ENCODE measurements around the gene FBXO10.
"Not testable (repeated sequence)": the region's sequence is repeated elsewhere in the genome, so short reads cannot be mapped to it uniquely, and the experiment has no call there.

FBXO10 gene

DNA sequence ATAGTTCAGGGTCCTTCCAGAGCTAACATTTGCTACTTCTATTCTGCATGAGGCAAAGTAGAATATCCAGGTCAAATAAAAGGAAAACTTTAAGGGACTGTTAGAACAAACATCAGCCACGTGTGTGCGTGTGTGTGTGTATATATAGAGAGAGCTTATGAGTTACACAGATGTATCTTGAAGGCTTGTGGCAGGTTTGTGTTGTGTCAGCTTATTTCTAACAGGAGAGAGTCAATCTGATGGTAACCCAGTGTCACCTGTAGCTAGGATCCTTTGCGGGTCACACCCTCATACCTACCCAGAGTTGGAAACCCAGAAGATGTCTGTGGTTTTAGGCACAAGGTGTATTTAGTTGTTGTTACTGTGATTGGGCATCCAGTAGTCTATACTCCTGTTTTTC is 77.7 kb downstream of the FBXO10 start:
- Histone ChIP-seq H3K27ac (ENCODE audit: low read length) (no peak overlapping the region), H3K4me1 (ENCODE audit: control insufficient read depth, insufficient read depth, low read length) (no peaks in the 10 kb centered on the region), H3K36me3 (ENCODE audit: control insufficient read depth in 2 of 2, insufficient read depth in 2 of 2, low read length in 2 of 2) (peaks cover 63 to 74% of the 10 kb centered on the region in 2 donors), H3K9ac (ENCODE audit: low read length in 2 of 2) (no peak overlapping the region), H3K4me3 (ENCODE audit: low read length in 2 of 2) (no peak overlapping the region), H3K27me3 (ENCODE audit: control insufficient read depth in 1 of 2, insufficient read depth in 2 of 2, low read length in 2 of 2) (no peaks in the 10 kb centered on the region), H3K9me3 (ENCODE audit: control insufficient read depth in 2 of 2, low read length in 2 of 2) (no peaks in the 10 kb centered on the region)

DNA sequence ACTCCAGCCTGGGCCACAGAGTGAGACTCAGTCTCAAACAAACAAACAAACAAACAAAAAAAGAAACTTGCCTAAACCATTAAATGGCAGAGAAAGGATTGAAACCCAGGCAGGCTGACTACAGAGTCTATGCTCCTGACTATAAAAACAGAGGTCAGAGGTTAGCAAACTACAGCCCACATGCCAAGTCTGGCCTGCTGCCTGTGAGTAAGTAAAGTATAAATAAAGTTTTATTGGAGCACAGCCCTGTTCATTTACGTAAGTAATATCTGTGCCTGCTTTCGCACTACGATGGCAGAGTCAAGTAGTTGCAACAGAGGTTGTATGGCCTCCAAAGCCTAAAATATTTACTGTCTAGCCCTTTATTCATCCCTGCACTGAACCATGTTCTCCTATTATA is 78.9 kb downstream of the FBXO10 start:
- H3K9ac ChIP-seq (ENCODE audit: low read length in 2 of 2) = no peak overlapping the region
- H3K9me3 ChIP-seq (ENCODE audit: control insufficient read depth in 2 of 2, low read length in 2 of 2) = no peaks in the 10 kb centered on the region
- H3K4me3 ChIP-seq (ENCODE audit: low read length in 2 of 2) = no peak overlapping the region
- no peaks in the 10 kb centered on the region for H3K4me1 ChIP-seq (ENCODE audit: control insufficient read depth, insufficient read depth, low read length)
- H3K36me3 ChIP-seq (ENCODE audit: control insufficient read depth in 2 of 2, insufficient read depth in 2 of 2, low read length in 2 of 2) = peaks cover 64 to 74% of the 10 kb centered on the region in 2 donors
- no peaks in the 10 kb centered on the region for H3K27me3 ChIP-seq (ENCODE audit: control insufficient read depth in 1 of 2, insufficient read depth in 2 of 2, low read length in 2 of 2)
- no peak overlapping the region for H3K27ac ChIP-seq (ENCODE audit: low read length)

DNA sequence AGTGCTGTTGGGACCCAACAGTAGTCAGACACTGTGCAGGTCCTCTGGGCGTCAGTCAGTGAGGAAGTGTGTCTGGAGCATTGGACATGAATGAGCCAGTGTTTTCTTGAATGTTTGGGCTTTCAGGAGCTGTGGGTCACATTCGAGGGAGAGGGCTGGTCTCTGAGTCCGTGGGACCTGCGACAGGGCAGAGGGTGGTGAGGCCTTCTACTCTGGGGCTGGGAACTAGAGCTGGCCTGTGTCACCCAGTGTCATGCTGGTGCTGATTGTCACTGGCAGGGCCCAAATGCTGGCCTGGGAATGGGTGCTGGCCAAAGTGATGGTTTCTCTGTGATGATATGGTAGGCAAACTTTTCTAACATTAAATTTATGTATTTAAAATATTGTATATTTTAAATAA is 80.2 kb downstream of the FBXO10 start:
- no peak overlapping the region for H3K27ac ChIP-seq (ENCODE audit: low read length)
- H3K27me3 ChIP-seq (ENCODE audit: control insufficient read depth in 1 of 2, insufficient read depth in 2 of 2, low read length in 2 of 2) = no peaks in the 10 kb centered on the region
- H3K36me3 ChIP-seq (ENCODE audit: control insufficient read depth in 2 of 2, insufficient read depth in 2 of 2, low read length in 2 of 2) = peaks cover 56 to 62% of the 10 kb centered on the region in 2 donors
- no peaks in the 10 kb centered on the region for H3K4me1 ChIP-seq (ENCODE audit: control insufficient read depth, insufficient read depth, low read length)
- no peaks in the 10 kb centered on the region for H3K9me3 ChIP-seq (ENCODE audit: control insufficient read depth in 2 of 2, low read length in 2 of 2)
- no peak overlapping the region for H3K9ac ChIP-seq (ENCODE audit: low read length in 2 of 2)
- H3K4me3 ChIP-seq (ENCODE audit: low read length in 2 of 2) = no peak overlapping the region

DNA sequence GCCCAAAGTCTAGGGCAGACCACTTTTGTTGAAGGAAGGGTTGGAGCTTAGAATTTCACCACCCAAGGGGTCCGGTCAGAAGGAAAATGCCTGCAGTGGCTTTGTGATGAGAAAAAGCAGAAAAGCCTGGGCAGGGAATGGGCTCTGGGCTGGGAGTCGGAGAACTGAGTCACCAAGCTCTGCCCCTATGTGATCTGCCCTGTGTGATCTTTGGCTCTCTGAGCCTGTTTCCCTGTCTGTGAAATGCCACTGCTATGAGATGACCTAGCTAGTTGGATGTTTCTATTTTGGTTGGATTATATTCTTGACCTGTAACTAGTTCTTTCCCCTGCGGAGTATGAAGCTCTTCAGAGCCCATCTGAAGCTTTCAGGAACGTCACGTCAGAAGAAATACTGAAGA is 80.6 kb downstream of the FBXO10 start:
- Histone ChIP-seq H3K9ac (ENCODE audit: low read length in 2 of 2) (no peak overlapping the region), H3K27me3 (ENCODE audit: control insufficient read depth in 1 of 2, insufficient read depth in 2 of 2, low read length in 2 of 2) (no peaks in the 10 kb centered on the region), H3K36me3 (ENCODE audit: control insufficient read depth in 2 of 2, insufficient read depth in 2 of 2, low read length in 2 of 2) (peaks cover 54 to 59% of the 10 kb centered on the region in 2 donors), H3K4me1 (ENCODE audit: control insufficient read depth, insufficient read depth, low read length) (no peaks in the 10 kb centered on the region), H3K4me3 (ENCODE audit: low read length in 2 of 2) (no peak overlapping the region), H3K27ac (ENCODE audit: low read length) (no peak overlapping the region), H3K9me3 (ENCODE audit: control insufficient read depth in 2 of 2, low read length in 2 of 2) (no peaks in the 10 kb centered on the region)

DNA sequence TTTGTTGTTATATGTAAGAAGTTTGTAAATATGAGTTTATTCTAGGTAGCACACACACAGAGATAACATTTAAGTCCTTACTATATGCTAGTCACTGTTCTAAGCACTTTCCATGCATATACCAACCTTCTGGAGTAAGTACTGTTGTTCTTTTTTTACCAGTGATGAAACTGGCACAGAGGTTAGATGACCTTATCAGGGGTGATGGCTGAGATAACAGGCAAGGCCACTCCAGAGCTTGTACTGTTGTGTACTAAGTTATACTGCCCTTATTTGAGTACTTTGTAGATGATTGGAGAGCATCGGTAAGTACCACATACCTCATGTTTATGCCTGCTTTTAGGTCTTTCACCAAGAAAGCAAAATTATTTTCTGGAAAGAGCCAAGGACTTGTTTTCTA is 84.2 kb downstream of the FBXO10 start:
- Histone ChIP-seq H3K4me3 (ENCODE audit: low read length in 2 of 2) (no peak overlapping the region), H3K27me3 (ENCODE audit: control insufficient read depth in 1 of 2, insufficient read depth in 2 of 2, low read length in 2 of 2) (no peaks in the 10 kb centered on the region), H3K27ac (ENCODE audit: low read length) (no peak overlapping the region), H3K4me1 (ENCODE audit: control insufficient read depth, insufficient read depth, low read length) (peaks cover 15% of the 10 kb centered on the region), H3K9me3 (ENCODE audit: control insufficient read depth in 2 of 2, low read length in 2 of 2) (no peaks in the 10 kb centered on the region), H3K9ac (ENCODE audit: low read length in 2 of 2) (no peak overlapping the region), H3K36me3 (ENCODE audit: control insufficient read depth in 2 of 2, insufficient read depth in 2 of 2, low read length in 2 of 2) (peaks cover 46 to 49% of the 10 kb centered on the region in 2 donors)

DNA sequence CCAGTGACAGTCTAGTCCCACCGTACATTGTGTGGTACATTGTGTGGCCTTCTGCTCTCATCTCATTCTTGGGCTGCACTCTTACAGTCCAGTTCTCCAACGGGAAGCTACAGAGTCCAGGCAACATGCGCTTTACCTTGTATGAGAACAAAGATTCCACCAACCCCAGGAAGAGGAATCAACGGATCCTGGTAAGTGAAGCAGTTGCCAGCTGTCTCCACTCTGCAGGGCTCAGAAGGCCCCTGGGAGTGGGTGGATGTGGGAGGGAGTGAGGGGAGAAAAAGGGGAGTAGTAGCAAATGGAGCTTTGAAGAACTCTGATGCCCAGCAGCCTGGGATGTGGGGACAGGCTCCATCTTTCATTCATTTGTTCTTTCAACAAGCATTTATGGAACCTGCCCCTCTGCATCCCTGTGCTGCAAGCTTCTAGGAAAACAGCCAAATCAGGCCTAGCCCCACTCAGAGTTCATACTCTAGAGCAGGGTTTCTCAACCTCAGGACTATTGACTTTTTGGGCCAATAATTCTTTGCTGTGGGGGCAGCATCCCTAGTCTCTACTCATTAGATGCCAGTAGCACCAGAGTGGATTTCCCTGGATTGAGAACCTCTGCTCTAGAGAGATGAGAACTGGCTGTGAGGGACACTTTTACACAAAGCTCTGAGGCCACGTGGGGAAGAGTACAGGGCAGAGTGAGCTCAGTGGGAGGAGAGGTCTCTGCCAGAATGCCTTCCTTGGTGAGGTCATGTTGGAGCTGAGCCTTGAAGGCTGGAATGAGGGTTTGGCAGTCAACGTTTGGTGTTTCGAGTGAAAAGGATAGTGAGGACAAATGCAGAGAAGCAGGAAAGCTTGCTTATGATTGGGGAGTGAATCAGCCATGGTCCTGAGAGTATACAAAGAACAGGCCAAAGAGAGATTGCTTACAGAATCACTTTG is 89.3 kb downstream of the FBXO10 start:
- Histone ChIP-seq H3K36me3 (ENCODE audit: control insufficient read depth in 2 of 2, insufficient read depth in 2 of 2, low read length in 2 of 2) (peaks cover 7 to 14% of the 10 kb centered on the region in 2 donors), H3K4me1 (ENCODE audit: control insufficient read depth, insufficient read depth, low read length) (peaks cover 34% of the 10 kb centered on the region), H3K9ac (ENCODE audit: low read length in 2 of 2) (peak overlapping the region; percentile 88 to 90), H3K27me3 (ENCODE audit: control insufficient read depth in 1 of 2, insufficient read depth in 2 of 2, low read length in 2 of 2) (no peaks in the 10 kb centered on the region), H3K27ac (ENCODE audit: low read length) (peak overlapping the region; percentile 90), H3K9me3 (ENCODE audit: control insufficient read depth in 2 of 2, low read length in 2 of 2) (no peaks in the 10 kb centered on the region), H3K4me3 (ENCODE audit: low read length in 2 of 2) (peak overlapping the region; percentile 84 to 94)

DNA sequence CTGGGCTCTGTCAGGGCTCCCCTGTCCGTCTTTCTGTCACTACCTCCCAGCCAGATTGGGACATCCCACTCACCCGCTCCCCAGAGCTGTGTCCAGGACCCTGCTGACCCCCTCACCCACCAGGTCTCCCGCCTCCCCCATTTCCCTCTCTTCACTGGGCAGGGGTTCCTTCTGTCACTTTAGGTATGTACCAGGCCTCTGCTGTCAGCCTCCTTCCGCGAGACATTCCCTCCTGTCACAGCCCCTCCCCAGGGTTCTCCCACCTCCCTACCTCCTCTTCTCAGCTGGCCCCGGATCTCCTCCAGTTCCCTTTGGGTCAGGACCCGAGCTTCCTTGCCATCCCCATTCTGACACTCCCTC is 89.9 kb downstream of the FBXO10 start:
- Histone ChIP-seq H3K4me1 (ENCODE audit: control insufficient read depth, insufficient read depth, low read length) (peaks cover 34% of the 10 kb centered on the region), H3K9ac (ENCODE audit: low read length in 2 of 2) (peak overlapping the region; percentile 88 to 90), H3K36me3 (ENCODE audit: control insufficient read depth in 2 of 2, insufficient read depth in 2 of 2, low read length in 2 of 2) (peaks cover 7 to 13% of the 10 kb centered on the region in 2 donors), H3K9me3 (ENCODE audit: control insufficient read depth in 2 of 2, low read length in 2 of 2) (no peaks in the 10 kb centered on the region), H3K27me3 (ENCODE audit: control insufficient read depth in 1 of 2, insufficient read depth in 2 of 2, low read length in 2 of 2) (no peaks in the 10 kb centered on the region), H3K4me3 (ENCODE audit: low read length in 2 of 2) (peak overlapping the region; percentile 84 to 94), H3K27ac (ENCODE audit: low read length) (peak overlapping the region; percentile 90)

DNA sequence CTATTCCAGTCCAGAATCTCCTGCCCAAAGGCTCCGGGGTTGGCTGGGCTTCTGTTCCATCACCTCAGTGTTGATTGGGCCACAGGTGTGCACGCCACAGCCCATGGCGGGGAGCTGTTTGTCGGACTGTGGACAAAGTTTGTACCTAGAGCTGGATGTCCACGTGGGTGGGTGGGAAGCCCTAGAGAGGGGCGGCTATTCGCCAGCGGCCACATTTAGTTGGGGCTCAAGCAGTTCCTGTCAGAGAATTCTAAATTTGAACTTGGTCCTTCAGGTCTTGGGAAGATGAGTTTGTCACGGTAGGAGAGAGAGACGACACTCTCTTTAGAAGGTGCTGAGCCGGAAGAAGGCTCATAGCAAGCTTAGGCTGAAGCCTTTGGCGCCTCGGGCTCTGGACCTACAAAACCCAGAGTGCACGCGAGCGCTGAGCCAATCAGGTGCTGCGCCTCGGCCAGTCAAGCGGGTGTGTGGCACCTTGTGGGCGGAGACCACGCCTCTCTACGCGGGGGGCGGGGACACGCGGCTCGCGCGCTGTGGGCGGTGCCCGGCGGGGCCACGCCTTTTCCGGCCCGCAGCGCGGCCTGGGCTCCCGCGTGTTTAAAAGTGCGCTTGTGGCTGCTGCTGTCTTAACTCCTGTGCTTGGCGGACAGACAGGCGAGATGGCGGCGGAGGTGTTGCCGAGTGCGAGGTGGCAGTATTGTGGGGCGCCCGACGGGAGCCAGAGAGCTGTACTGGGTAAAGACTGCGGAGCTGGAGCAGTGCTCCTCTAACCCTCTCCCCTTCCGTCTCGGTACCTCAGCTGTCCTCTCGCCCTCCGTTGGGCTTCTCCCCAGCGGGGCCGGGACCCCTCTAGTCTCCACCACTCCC is 90.6 kb downstream of the FBXO10 start, which contains the start of gene POLR1E:
TSS of gene POLR1E (plus strand) at position 560 of the 867 bp plus-strand sequence. CDS start at position 660, 100 bp downstream.
- no peaks in the 10 kb centered on the region for H3K27me3 ChIP-seq (ENCODE audit: control insufficient read depth in 1 of 2, insufficient read depth in 2 of 2, low read length in 2 of 2)
- H3K4me1 ChIP-seq (ENCODE audit: control insufficient read depth, insufficient read depth, low read length) = peaks cover 34% of the 10 kb centered on the region
- H3K27ac ChIP-seq (ENCODE audit: low read length) = peak within 1 kb of the TSS; percentile 90
- peaks cover 7 to 13% of the 10 kb centered on the region in 2 donors for H3K36me3 ChIP-seq (ENCODE audit: control insufficient read depth in 2 of 2, insufficient read depth in 2 of 2, low read length in 2 of 2)
- H3K9ac ChIP-seq (ENCODE audit: low read length in 2 of 2) = peak within 1 kb of the TSS; percentile 88 to 90
- no peaks in the 10 kb centered on the region for H3K9me3 ChIP-seq (ENCODE audit: control insufficient read depth in 2 of 2, low read length in 2 of 2)
- peak within 1 kb of the TSS; percentile 84 to 94 for H3K4me3 ChIP-seq (ENCODE audit: low read length in 2 of 2)

DNA sequence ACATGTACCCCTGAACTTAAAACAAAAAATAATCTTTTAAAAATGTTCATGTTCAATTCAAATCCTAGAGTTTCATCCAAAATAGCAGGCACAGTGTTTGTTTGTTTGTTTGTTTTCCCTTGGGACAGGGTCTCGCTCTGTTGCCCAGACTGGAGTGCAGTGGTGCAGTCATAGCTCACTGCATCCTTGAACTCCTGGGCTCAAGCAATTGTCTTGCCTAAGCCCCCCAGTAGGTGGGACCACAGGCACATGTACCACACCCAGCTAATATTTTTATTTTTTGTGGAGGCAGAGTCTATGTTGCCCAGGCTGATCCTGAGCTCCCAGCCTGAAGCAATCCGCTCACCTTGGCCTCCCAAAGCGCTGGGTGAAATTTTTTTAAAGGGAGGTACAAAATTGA is 95.4 kb downstream of the FBXO10 start:
- H3K9me3 ChIP-seq (ENCODE audit: control insufficient read depth in 2 of 2, low read length in 2 of 2) = no peaks in the 10 kb centered on the region
- H3K36me3 ChIP-seq (ENCODE audit: control insufficient read depth in 2 of 2, insufficient read depth in 2 of 2, low read length in 2 of 2) = no peaks in the 10 kb centered on the region
- H3K27me3 ChIP-seq (ENCODE audit: control insufficient read depth in 1 of 2, insufficient read depth in 2 of 2, low read length in 2 of 2) = no peaks in the 10 kb centered on the region
- no peak overlapping the region for H3K27ac ChIP-seq (ENCODE audit: low read length)
- H3K4me1 ChIP-seq (ENCODE audit: control insufficient read depth, insufficient read depth, low read length) = peaks cover 7% of the 10 kb centered on the region
- no peak overlapping the region for H3K4me3 ChIP-seq (ENCODE audit: low read length in 2 of 2)
- H3K9ac ChIP-seq (ENCODE audit: low read length in 2 of 2) = no peak overlapping the region

DNA sequence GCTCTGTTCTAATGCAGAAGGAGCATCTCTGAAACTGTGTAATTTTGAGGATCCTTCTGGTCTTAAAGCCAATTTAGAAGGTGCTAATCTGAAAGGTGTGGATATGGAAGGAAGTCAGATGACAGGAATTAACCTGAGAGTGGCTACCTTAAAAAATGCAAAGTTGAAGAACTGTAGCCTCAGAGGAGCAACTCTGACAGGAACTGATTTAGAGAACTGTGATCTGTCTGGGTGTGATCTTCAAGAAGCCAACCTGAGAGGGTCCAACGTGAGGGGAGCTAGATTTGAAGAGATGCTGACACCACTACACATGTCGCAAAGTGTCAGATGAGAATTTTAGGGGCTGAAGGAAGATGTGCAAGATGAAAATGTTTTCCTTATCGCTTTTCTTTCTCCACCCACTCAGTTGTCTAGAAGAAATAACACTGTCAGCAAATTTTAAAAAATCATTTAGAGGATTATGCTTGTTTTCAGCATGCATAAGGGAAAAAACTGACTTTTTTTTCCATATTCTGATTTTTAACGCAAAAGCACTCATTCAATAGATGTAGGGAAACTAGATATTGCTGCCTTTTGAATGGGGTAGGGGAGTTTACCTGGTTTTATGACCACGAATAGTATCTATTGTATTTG is 98.1 kb downstream of the FBXO10 start:
- H3K9ac ChIP-seq (ENCODE audit: low read length in 2 of 2); H3K4me1 ChIP-seq (ENCODE audit: control insufficient read depth, insufficient read depth, low read length); H3K9me3 ChIP-seq (ENCODE audit: control insufficient read depth in 2 of 2, low read length in 2 of 2); H3K36me3 ChIP-seq (ENCODE audit: control insufficient read depth in 2 of 2, insufficient read depth in 2 of 2, low read length in 2 of 2); H3K4me3 ChIP-seq (ENCODE audit: low read length in 2 of 2); H3K27me3 ChIP-seq (ENCODE audit: control insufficient read depth in 1 of 2, insufficient read depth in 2 of 2, low read length in 2 of 2); H3K27ac ChIP-seq (ENCODE audit: low read length): not testable (repeated sequence)

All from stomach smooth muscle (tissue), 2 donors.